Fibroblast of the aortic adventitia (primary cell): ENCODE results near the gene ROR2. TPM values are rescaled to one million over a fixed set of nuclear protein-coding genes. Genes with fewer than 3 reads are reported as not detected.
A peak's percentile ranks its signal among the peaks of the same experiment; 100 is the strongest.

Experiments used
- DNase-seq: peaks from one replicate; pipeline ENCODE4 v3.0.0-alpha.2; 2010; ENCODE audit warnings: low read depth
- H3K4me3 ChIP-seq: 2 replicates; pipeline ENCODE4 v1.5.1; 2011; ENCODE audit warnings: low read depth, mild to moderate bottlenecking, control low read depth, low read length, moderate library complexity
- total RNA-seq: library from RNA; depleted of rRNA; stranded (reverse); fragments of >200 nt; gene quantifications from 2 replicates; pipeline ENCODE4 v1.2.3, GENCODE V29; 2012; ENCODE audit warnings: low replicate concordance
- TF ChIP-seq, protein P1 (sequence below): IDR thresholded peaks from 2 replicates; pipeline ENCODE4 v1.5.1; 2011; ENCODE audit warnings: mild to moderate bottlenecking, low read length, control low read depth, inconsistent platforms; ENCODE audit not compliant: insufficient read depth

The ROR2 gene
- total RNA-seq, 1 donor = 13.0 TPM

GRCh38 chr9:91840882-91841281 is 109.1 kb downstream of the ROR2 start:
- DNase-seq = no peak
- TF ChIP-seq, protein P1, sequence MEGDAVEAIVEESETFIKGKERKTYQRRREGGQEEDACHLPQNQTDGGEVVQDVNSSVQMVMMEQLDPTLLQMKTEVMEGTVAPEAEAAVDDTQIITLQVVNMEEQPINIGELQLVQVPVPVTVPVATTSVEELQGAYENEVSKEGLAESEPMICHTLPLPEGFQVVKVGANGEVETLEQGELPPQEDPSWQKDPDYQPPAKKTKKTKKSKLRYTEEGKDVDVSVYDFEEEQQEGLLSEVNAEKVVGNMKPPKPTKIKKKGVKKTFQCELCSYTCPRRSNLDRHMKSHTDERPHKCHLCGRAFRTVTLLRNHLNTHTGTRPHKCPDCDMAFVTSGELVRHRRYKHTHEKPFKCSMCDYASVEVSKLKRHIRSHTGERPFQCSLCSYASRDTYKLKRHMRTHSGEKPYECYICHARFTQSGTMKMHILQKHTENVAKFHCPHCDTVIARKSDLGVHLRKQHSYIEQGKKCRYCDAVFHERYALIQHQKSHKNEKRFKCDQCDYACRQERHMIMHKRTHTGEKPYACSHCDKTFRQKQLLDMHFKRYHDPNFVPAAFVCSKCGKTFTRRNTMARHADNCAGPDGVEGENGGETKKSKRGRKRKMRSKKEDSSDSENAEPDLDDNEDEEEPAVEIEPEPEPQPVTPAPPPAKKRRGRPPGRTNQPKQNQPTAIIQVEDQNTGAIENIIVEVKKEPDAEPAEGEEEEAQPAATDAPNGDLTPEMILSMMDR = no peak
- no peak overlapping the region for H3K4me3 ChIP-seq

GRCh38 chr9:91840469-91840868 is 109.6 kb downstream of the ROR2 start:
- no peak for DNase-seq
- no peak overlapping the region for H3K4me3 ChIP-seq
- TF ChIP-seq, protein P1 = no peak

DNA sequence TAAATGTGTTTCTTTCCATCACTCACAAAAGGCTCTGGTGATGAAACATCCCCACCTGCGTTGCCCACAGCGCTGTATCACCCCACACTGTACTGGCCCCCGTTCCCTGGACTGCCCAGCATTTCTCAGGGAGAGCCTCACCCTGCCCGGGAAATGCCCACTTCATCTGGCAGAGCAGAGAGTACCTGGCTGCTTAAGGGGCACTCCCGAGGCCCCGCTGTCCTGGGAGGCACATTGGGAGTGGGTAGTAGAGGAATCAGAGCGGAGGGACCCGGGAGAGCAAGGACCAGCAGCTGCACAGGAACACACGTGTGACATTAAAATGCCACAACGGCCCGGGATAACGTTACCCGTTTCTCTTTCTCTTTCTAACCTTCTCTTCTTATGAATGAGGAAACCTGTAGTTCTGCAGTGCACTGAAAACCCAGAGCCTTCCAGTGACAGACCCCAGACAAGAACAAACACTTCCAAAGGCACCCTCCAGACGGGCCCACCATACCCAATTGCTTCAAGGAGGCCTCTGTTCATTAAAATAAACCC is 110.0 kb downstream of the ROR2 start:
- H3K4me3 ChIP-seq = no peak overlapping the region
- TF ChIP-seq, protein P1 = no peak
- no peak for DNase-seq

DNA sequence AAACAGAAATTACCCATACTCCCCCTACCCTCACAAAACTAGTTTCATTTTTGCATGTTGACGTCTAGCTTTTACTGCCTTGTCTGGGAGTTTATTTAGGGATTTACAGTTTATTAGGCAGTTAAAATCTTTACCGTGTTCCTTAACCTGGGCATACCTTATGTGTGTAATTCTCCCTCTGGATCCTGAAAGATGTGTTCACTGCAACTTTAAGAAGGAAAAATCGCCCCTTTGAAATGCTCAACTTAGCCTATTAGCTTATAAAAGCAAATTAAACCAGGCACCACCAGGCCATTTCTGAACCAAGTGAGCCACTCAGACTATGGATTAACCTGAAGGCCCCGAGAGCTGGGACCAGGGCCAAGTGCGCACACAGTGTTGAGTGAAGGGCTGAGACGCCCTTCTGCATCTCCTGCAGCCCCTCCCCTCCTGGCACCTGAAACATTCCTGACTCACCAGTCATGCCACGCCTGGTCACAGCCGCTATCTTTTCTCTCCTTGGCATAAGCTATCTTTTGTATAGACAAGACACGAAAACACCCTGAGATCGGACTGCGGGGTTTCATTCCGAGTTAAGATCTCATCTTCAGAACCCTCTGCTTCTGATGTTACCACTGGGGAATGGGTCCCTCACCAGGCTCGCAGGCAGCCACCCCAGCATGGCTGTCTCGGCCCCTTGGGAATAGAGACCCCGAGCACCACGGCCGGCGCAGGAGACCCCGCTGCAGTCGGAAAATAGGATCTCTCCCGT is 111.9 kb downstream of the ROR2 start:
- H3K4me3 ChIP-seq = peak overlapping the region; percentile 11
- TF ChIP-seq, protein P1 = no peak
- peak; percentile 90 for DNase-seq

- TF ChIP-seq, protein P1 = no peak
- H3K4me3 ChIP-seq = no peak overlapping the region
- DNase-seq = no peak
These were observed 113.5 kb downstream of the ROR2 start for GRCh38 chr9:91836515-91836914.

DNA sequence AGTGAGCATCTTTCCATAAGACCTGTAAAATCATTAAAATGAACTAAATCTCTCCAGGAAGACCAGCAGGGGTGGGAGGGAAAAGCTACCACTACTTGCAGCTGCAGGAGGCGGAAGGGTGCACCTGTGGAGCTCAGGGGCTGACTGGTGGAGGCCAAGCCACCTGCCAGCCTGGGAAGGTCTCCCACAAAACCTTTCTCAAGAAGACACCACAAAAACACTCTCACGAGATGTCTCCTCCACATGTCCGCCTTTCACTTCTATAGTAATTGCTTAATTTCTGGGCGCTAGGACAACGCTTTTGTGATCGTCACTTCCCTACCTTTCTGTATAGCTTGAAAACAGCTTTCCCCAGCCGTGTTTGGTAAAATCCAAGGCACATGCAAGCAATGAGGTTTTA is 114.4 kb downstream of the ROR2 start:
- H3K4me3 ChIP-seq = no peak overlapping the region
- DNase-seq = no peak
- TF ChIP-seq, protein P1 = no peak
